ENCODE results near the gene AS3MT.

Gene AS3MT

GRCh38 chr10:102935939-102936605, 66.8 kb downstream of the AS3MT start:
- H3K36me3 ChIP-seq (replicated peaks; ENCODE audit: insufficient read depth, low read length) = no peaks in the 10 kb centered on the region
- no peaks in the 10 kb centered on the region for H3K79me2 ChIP-seq (ENCODE audit: low read length)
- H3K9ac ChIP-seq (ENCODE audit: low read length) = no peak overlapping the region
- no peaks in the 10 kb centered on the region for H4K20me1 ChIP-seq (ENCODE audit: insufficient read depth, low read length)
- no peaks in the 10 kb centered on the region for H3K27me3 ChIP-seq (replicated peaks; ENCODE audit: insufficient read depth, low read length)
- no peak overlapping the region for H3K27ac ChIP-seq (ENCODE audit: low read length)
- H3K9me3 ChIP-seq (replicated peaks; ENCODE audit: insufficient read depth, low read length) = no peaks in the 10 kb centered on the region
- H3K4me2 ChIP-seq (ENCODE audit: low read depth, low read length) = no peak overlapping the region
- H3K4me3 ChIP-seq (ENCODE audit: low read length) = no peak overlapping the region
- no peaks in the 10 kb centered on the region for H3F3A ChIP-seq (ENCODE audit: insufficient read depth, low read length)
- H2AFZ ChIP-seq (ENCODE audit: low read length) = no peak overlapping the region
- TF ChIP-seq EZH2phosphoT487 (IDR thresholded peaks at IDR 0.05; ENCODE audit: low read length) (no peak), CTCF (IDR thresholded peaks at IDR 0.05; ENCODE audit: low read length) (no peak), EZH2 (optimal IDR thresholded peaks at IDR 0.05; ENCODE audit: low read depth, low read length) (no peak)
- DNase-seq = no peak
- no peaks in the 10 kb centered on the region for H3K9me2 ChIP-seq (replicated peaks; ENCODE audit: insufficient read depth, low read length)
- no peaks in the 10 kb centered on the region for H3K4me1 ChIP-seq (ENCODE audit: low read length)

GRCh38 chr10:102941401-102941800, 72.1 kb downstream of the AS3MT start:
- Histone ChIP-seq H4K20me1 (ENCODE audit: insufficient read depth, low read length) (no peaks in the 10 kb centered on the region), H3K27ac (ENCODE audit: low read length) (no peak overlapping the region), H3K9me3 (replicated peaks; ENCODE audit: insufficient read depth, low read length) (no peaks in the 10 kb centered on the region), H3K4me1 (ENCODE audit: low read length) (no peaks in the 10 kb centered on the region), H3K4me2 (ENCODE audit: low read depth, low read length) (no peak overlapping the region), H3F3A (ENCODE audit: insufficient read depth, low read length) (no peaks in the 10 kb centered on the region), H3K79me2 (ENCODE audit: low read length) (no peaks in the 10 kb centered on the region), H3K27me3 (replicated peaks; ENCODE audit: insufficient read depth, low read length) (no peaks in the 10 kb centered on the region), H3K4me3 (ENCODE audit: low read length) (no peak overlapping the region), H3K9ac (ENCODE audit: low read length) (no peak overlapping the region), H3K9me2 (replicated peaks; ENCODE audit: insufficient read depth, low read length) (no peaks in the 10 kb centered on the region), H2AFZ (ENCODE audit: low read length) (no peak overlapping the region), H3K36me3 (replicated peaks; ENCODE audit: insufficient read depth, low read length) (no peaks in the 10 kb centered on the region)
- DNase-seq = no peak
- no peak for TF ChIP-seq CTCF (IDR thresholded peaks at IDR 0.05; ENCODE audit: low read length)
- TF ChIP-seq EZH2phosphoT487 (IDR thresholded peaks at IDR 0.05; ENCODE audit: low read length) = no peak
- no peak for TF ChIP-seq EZH2 (optimal IDR thresholded peaks at IDR 0.05; ENCODE audit: low read depth, low read length)

- Histone ChIP-seq H3K9ac (ENCODE audit: low read length) (no peak overlapping the region), H4K20me1 (ENCODE audit: insufficient read depth, low read length) (no peaks in the 10 kb centered on the region), H3K27me3 (replicated peaks; ENCODE audit: insufficient read depth, low read length) (no peaks in the 10 kb centered on the region), H3F3A (ENCODE audit: insufficient read depth, low read length) (no peaks in the 10 kb centered on the region), H3K4me1 (ENCODE audit: low read length) (no peaks in the 10 kb centered on the region), H3K79me2 (ENCODE audit: low read length) (no peaks in the 10 kb centered on the region), H3K9me3 (replicated peaks; ENCODE audit: insufficient read depth, low read length) (no peaks in the 10 kb centered on the region), H3K9me2 (replicated peaks; ENCODE audit: insufficient read depth, low read length) (no peaks in the 10 kb centered on the region), H3K27ac (ENCODE audit: low read length) (no peak overlapping the region), H3K36me3 (replicated peaks; ENCODE audit: insufficient read depth, low read length) (no peaks in the 10 kb centered on the region), H2AFZ (ENCODE audit: low read length) (no peak overlapping the region), H3K4me3 (ENCODE audit: low read length) (no peak overlapping the region), H3K4me2 (ENCODE audit: low read depth, low read length) (no peak overlapping the region)
- TF ChIP-seq CTCF (IDR thresholded peaks at IDR 0.05; ENCODE audit: low read length) (no peak), EZH2 (optimal IDR thresholded peaks at IDR 0.05; ENCODE audit: low read depth, low read length) (no peak), EZH2phosphoT487 (IDR thresholded peaks at IDR 0.05; ENCODE audit: low read length) (no peak)
- no peak for DNase-seq
These were observed 76.2 kb downstream of the AS3MT start for GRCh38 chr10:102945449-102945848.

Data from MM.1S (cell line).